ENCODE data around the gene TNIK.

Gene TNIK

GRCh38 chr3:171315101-171315500 lies 145.1 kb downstream of the TNIK start:
- Histone ChIP-seq H3K9me3 (ENCODE audit: control insufficient read depth, low read length) (no peaks in the 10 kb centered on the region), H3K4me1 (no peaks in the 10 kb centered on the region), H3K27me3 (ENCODE audit: control insufficient read depth, insufficient read depth, low read length) (no peaks in the 10 kb centered on the region), H3K4me2 (ENCODE audit: low read length) (no peak overlapping the region), H3K79me2 (no peaks in the 10 kb centered on the region), H3K9ac (no peak overlapping the region), H3K27ac (no peak overlapping the region), H3K4me3 (ENCODE audit: low read depth, low read length) (no peak overlapping the region), H2AFZ (no peak overlapping the region), H3K36me3 (ENCODE audit: control insufficient read depth, insufficient read depth, low read length) (no peaks in the 10 kb centered on the region)
- TF ChIP-seq CTCF (IDR thresholded peaks at IDR 0.05): no peak

GRCh38 chr3:171314341-171314740 lies 145.9 kb downstream of the TNIK start:
- no peak overlapping the region for H2AFZ ChIP-seq
- H3K9ac ChIP-seq: no peak overlapping the region
- H3K4me1 ChIP-seq: no peaks in the 10 kb centered on the region
- no peaks in the 10 kb centered on the region for H3K27me3 ChIP-seq (ENCODE audit: control insufficient read depth, insufficient read depth, low read length)
- no peaks in the 10 kb centered on the region for H3K9me3 ChIP-seq (ENCODE audit: control insufficient read depth, low read length)
- H3K4me3 ChIP-seq (ENCODE audit: low read depth, low read length): no peak overlapping the region
- H3K27ac ChIP-seq: no peak overlapping the region
- no peaks in the 10 kb centered on the region for H3K36me3 ChIP-seq (ENCODE audit: control insufficient read depth, insufficient read depth, low read length)
- no peak overlapping the region for H3K4me2 ChIP-seq (ENCODE audit: low read length)
- no peaks in the 10 kb centered on the region for H3K79me2 ChIP-seq
- TF ChIP-seq CTCF (IDR thresholded peaks at IDR 0.05): no peak

- no peak overlapping the region for H3K27ac ChIP-seq
- TF ChIP-seq CTCF (IDR thresholded peaks at IDR 0.05): no peak
- no peaks in the 10 kb centered on the region for H3K9me3 ChIP-seq (ENCODE audit: control insufficient read depth, low read length)
- H3K79me2 ChIP-seq: no peaks in the 10 kb centered on the region
- H2AFZ ChIP-seq: no peak overlapping the region
- H3K4me2 ChIP-seq (ENCODE audit: low read length): no peak overlapping the region
- H3K9ac ChIP-seq: no peak overlapping the region
- H3K36me3 ChIP-seq (ENCODE audit: control insufficient read depth, insufficient read depth, low read length): no peaks in the 10 kb centered on the region
- H3K27me3 ChIP-seq (ENCODE audit: control insufficient read depth, insufficient read depth, low read length): no peaks in the 10 kb centered on the region
- H3K4me1 ChIP-seq: no peaks in the 10 kb centered on the region
- H3K4me3 ChIP-seq (ENCODE audit: low read depth, low read length): no peak overlapping the region
Observed at GRCh38 chr3:171313702-171314101, 146.5 kb downstream of the TNIK start.

- no peak for TF ChIP-seq CTCF (IDR thresholded peaks at IDR 0.05)
- Histone ChIP-seq H3K9ac (no peak overlapping the region), H3K4me2 (ENCODE audit: low read length) (no peak overlapping the region), H3K36me3 (ENCODE audit: control insufficient read depth, insufficient read depth, low read length) (no peaks in the 10 kb centered on the region), H3K4me3 (ENCODE audit: low read depth, low read length) (no peak overlapping the region), H3K27me3 (ENCODE audit: control insufficient read depth, insufficient read depth, low read length) (no peaks in the 10 kb centered on the region), H3K79me2 (no peaks in the 10 kb centered on the region), H3K9me3 (ENCODE audit: control insufficient read depth, low read length) (no peaks in the 10 kb centered on the region), H2AFZ (no peak overlapping the region), H3K4me1 (no peaks in the 10 kb centered on the region), H3K27ac (no peak overlapping the region)
Observed at GRCh38 chr3:171312741-171313140, 147.5 kb downstream of the TNIK start.

- Histone ChIP-seq H3K4me2 (ENCODE audit: low read length) (no peak overlapping the region), H3K27ac (no peak overlapping the region)
Observed at GRCh38 chr3:171311784-171312183, 148.4 kb downstream of the TNIK start.

More at GRCh38 chr3:171311784-171312183, 148.4 kb downstream of the TNIK start:
- no peak overlapping the region for H3K9ac ChIP-seq
- H3K4me1 ChIP-seq: no peaks in the 10 kb centered on the region
- H3K36me3 ChIP-seq (ENCODE audit: control insufficient read depth, insufficient read depth, low read length): no peaks in the 10 kb centered on the region
- H3K9me3 ChIP-seq (ENCODE audit: control insufficient read depth, low read length): no peaks in the 10 kb centered on the region
- no peak overlapping the region for H2AFZ ChIP-seq
- no peak for TF ChIP-seq CTCF (IDR thresholded peaks at IDR 0.05)
- H3K4me3 ChIP-seq (ENCODE audit: low read depth, low read length): no peak overlapping the region
- no peaks in the 10 kb centered on the region for H3K79me2 ChIP-seq
- H3K27me3 ChIP-seq (ENCODE audit: control insufficient read depth, insufficient read depth, low read length): no peaks in the 10 kb centered on the region
